Gastrocnemius medialis (tissue), 4 donors: ENCODE measurements around the gene HERC2. TPM values are rescaled to one million over a fixed set of nuclear protein-coding genes. Genes with fewer than 3 reads are reported as not detected.

Source experiments
- ATAC-seq, 2 donors: fragments of 150-250 bp; one replicate each; pipeline ENCODE4 v1.9.1; 2016
- DNase-seq, 2 donors: peaks; one replicate each; pipeline ENCODE4 v3.0.0-alpha.2; 2019
- H3K27ac ChIP-seq, 4 donors: fragments of 200-600 bp; sonication (generic); 1 replicate in 1 of 4; 2 replicates in 3 of 4; pipeline ENCODE4 v1.5.1; 2016 to 2018; ENCODE audit warnings: mild to moderate bottlenecking in 2 of 4, moderate library complexity in 1 of 4
- H3K27me3 ChIP-seq, 3 donors: fragments of 200-600 bp; sonication (generic) in 2 of 3; 1 replicate in 1 of 3; 2 replicates in 2 of 3; pipeline versions ENCODE4 v1.5.1 to v1.6.0; 2016 to 2019; ENCODE audit warnings: mild to moderate bottlenecking in 1 of 3, moderate library complexity in 1 of 3
- H3K36me3 ChIP-seq, 2 donors: fragments of 200-600 bp; sonication (generic) in 1 of 2; one replicate each; pipeline ENCODE4 v1.5.1; 2017 to 2018
- H3K4me1 ChIP-seq, 2 donors: fragments of 200-600 bp; sonication (generic) in 1 of 2; one replicate each; pipeline ENCODE4 v1.5.1; 2016 to 2017; ENCODE audit warnings: mild to moderate bottlenecking in 2 of 2
- H3K4me3 ChIP-seq, 4 donors: fragments of 200-600 bp; sonication (generic) in 3 of 4; 1 replicate in 1 of 4; 2 replicates in 3 of 4; pipeline ENCODE4 v1.5.1; 2016 to 2019; ENCODE audit warnings: mild to moderate bottlenecking in 2 of 4
- H3K9me3 ChIP-seq, 3 donors: fragments of 200-600 bp; sonication (generic) in 2 of 3; 1 replicate in 1 of 3; 2 replicates in 2 of 3; pipeline ENCODE4 v1.5.1; 2016 to 2019
- CTCF ChIP-seq, 5 experiments: fragments of 450-650 bp in 3 of 5; fragments of 200-600 bp in 2 of 5; sonication (generic) in 2 of 5; IDR thresholded peaks in 4 of 5; conservative IDR thresholded peaks in 1 of 5; 1 replicate in 4 of 5; 2 replicates in 1 of 5; pipeline ENCODE4 v1.5.1; 2016 to 2019; ENCODE audit warnings: antibody characterized with exemption in 5 of 5, mild to moderate bottlenecking in 3 of 5, moderate library complexity in 3 of 5
- POLR2A ChIP-seq, 2 donors: fragments of 450-650 bp; IDR thresholded peaks; one replicate each; pipeline ENCODE4 v1.6.1; 2017; ENCODE audit warnings: antibody characterized with exemption in 2 of 2, mild to moderate bottlenecking in 2 of 2, moderate library complexity in 2 of 2
- in situ Hi-C, 4 donors: fragments of 200-750 bp; cut with MboI; loops; one replicate each; pipeline versions ENCODE4 v1.15.0 to v1.8.0; 2017; ENCODE audit warnings: low sequenced_read_pairs in 4 of 4
- intact Hi-C: fragments of 100-400 bp; cut with DNase I; formaldehyde crosslinking; loops from one replicate; pipeline ENCODE4 v1.15.1; 2023; ENCODE audit warnings: low total_unique reads
- total RNA-seq, 4 donors: library from RNA; depleted of rRNA; stranded (reverse); fragments of >200 nt; gene quantifications; one replicate each; pipeline versions ENCODE4 v1.1.0 to v1.2.3, GENCODE V29; 2016

HERC2 gene
- total RNA-seq, 4 donors from 2014 or later: 46.8 to 92.7 (median 62.2) TPM

- ATAC-seq (no peak), DNase-seq (peak; percentile 39 to 52)
- Histone ChIP-seq H3K4me1 (no peaks in the 10 kb centered on the region), H3K9me3 (no peaks in the 10 kb centered on the region), H3K27ac (no peak overlapping the region), H3K27me3 (no peaks in the 10 kb centered on the region), H3K36me3 (peaks cover 0 to 37% of the 10 kb centered on the region in 2 donors), H3K4me3 (no peak overlapping the region)
- in situ Hi-C loops: no loop called here
- intact Hi-C loops: no loop called here
- TF ChIP-seq CTCF (IDR thresholded peaks at IDR 0.05 in 4 of 5, conservative IDR thresholded peaks at IDR 0.05 in 1 of 5) (no peak), POLR2A (IDR thresholded peaks at IDR 0.05) (no peak)
Measured at GRCh38 chr15:28128031-28128430, 193.9 kb downstream of the HERC2 start.

- intact Hi-C loops (no loop called here), in situ Hi-C loops (no loop called here)
- no peak for ATAC-seq
- no peak overlapping the region for H3K27ac ChIP-seq
- no peaks in the 10 kb centered on the region for H3K9me3 ChIP-seq
- no peak for DNase-seq
- no peaks in the 10 kb centered on the region for H3K4me1 ChIP-seq
- no peak overlapping the region for H3K4me3 ChIP-seq
- TF ChIP-seq CTCF (IDR thresholded peaks at IDR 0.05 in 4 of 5, conservative IDR thresholded peaks at IDR 0.05 in 1 of 5) (no peak), POLR2A (IDR thresholded peaks at IDR 0.05) (no peak)
- H3K27me3 ChIP-seq: no peaks in the 10 kb centered on the region
- peaks cover 0 to 37% of the 10 kb centered on the region in 2 donors for H3K36me3 ChIP-seq
Measured at GRCh38 chr15:28127036-28127435, 194.9 kb downstream of the HERC2 start.

GRCh38 chr15:28125673-28126651, 196.0 kb downstream of the HERC2 start:
- no peaks in the 10 kb centered on the region for H3K27me3 ChIP-seq
- no peak overlapping the region for H3K27ac ChIP-seq
- TF ChIP-seq CTCF (IDR thresholded peaks at IDR 0.05 in 4 of 5, conservative IDR thresholded peaks at IDR 0.05 in 1 of 5) (peak in 3 of 5 experiments; percentile 29 to 62 (median 46)), POLR2A (IDR thresholded peaks at IDR 0.05) (no peak)
- no peak for ATAC-seq
- H3K4me3 ChIP-seq: no peak overlapping the region
- intact Hi-C loops (no loop called here), in situ Hi-C loops (no loop called here)
- no peak for DNase-seq
- no peaks in the 10 kb centered on the region for H3K9me3 ChIP-seq
- no peaks in the 10 kb centered on the region for H3K4me1 ChIP-seq
- peaks cover 0 to 31% of the 10 kb centered on the region in 2 donors for H3K36me3 ChIP-seq

- in situ Hi-C loops (no loop called here), intact Hi-C loops (no loop called here)
- H3K4me3 ChIP-seq: no peak overlapping the region
- TF ChIP-seq CTCF (IDR thresholded peaks at IDR 0.05 in 4 of 5, conservative IDR thresholded peaks at IDR 0.05 in 1 of 5): no peak
- no peak for TF ChIP-seq POLR2A (IDR thresholded peaks at IDR 0.05)
- H3K27me3 ChIP-seq: no peaks in the 10 kb centered on the region
- no peaks in the 10 kb centered on the region for H3K4me1 ChIP-seq
- no peak for ATAC-seq
- H3K9me3 ChIP-seq: no peaks in the 10 kb centered on the region
- no peak overlapping the region for H3K27ac ChIP-seq
- peaks cover 0 to 34% of the 10 kb centered on the region in 2 donors for H3K36me3 ChIP-seq
- DNase-seq: no peak
Measured at GRCh38 chr15:28124841-28125240, 197.1 kb downstream of the HERC2 start.
